KOPT-K1 (cell line): ENCODE results near the gene ADAM19.

Source experiments
- H3K27ac ChIP-seq: fragments of 200-600 bp; sonication (generic); 2 replicates; pipeline ENCODE4 v1.5.1; 2016; ENCODE audit warnings: antibody characterized with exemption, mild to moderate bottlenecking, low read depth, low read length; ENCODE audit not compliant: poor library complexity, severe bottlenecking
- H3K36me3 ChIP-seq: fragments of 200-600 bp; sonication (generic); 2 replicates; pipeline ENCODE4 v1.5.1; 2017; ENCODE audit warnings: antibody characterized with exemption, mild to moderate bottlenecking, low read length, moderate library complexity; ENCODE audit not compliant: insufficient read depth
- H3K9me3 ChIP-seq: fragments of 200-600 bp; sonication (generic); 2 replicates; pipeline ENCODE4 v1.5.1; 2017; ENCODE audit warnings: antibody characterized with exemption, low read length, mild to moderate bottlenecking; ENCODE audit not compliant: insufficient read depth, poor library complexity, severe bottlenecking

Gene ADAM19

GRCh38 chr5:157558681-157559080, 16.9 kb downstream of the ADAM19 start:
- H3K9me3 ChIP-seq: no peaks in the 10 kb centered on the region
- peaks cover 85% of the 10 kb centered on the region for H3K36me3 ChIP-seq
- no peak overlapping the region for H3K27ac ChIP-seq

- Histone ChIP-seq H3K36me3 (peaks cover 79% of the 10 kb centered on the region), H3K27ac (no peak overlapping the region), H3K9me3 (no peaks in the 10 kb centered on the region)
Measured at GRCh38 chr5:157558041-157558595, 17.5 kb downstream of the ADAM19 start.

- H3K27ac ChIP-seq: no peak overlapping the region
- H3K9me3 ChIP-seq: no peaks in the 10 kb centered on the region
- peaks cover 77% of the 10 kb centered on the region for H3K36me3 ChIP-seq
Measured at GRCh38 chr5:157556615-157557418, 18.8 kb downstream of the ADAM19 start.

- H3K36me3 ChIP-seq: peaks cover 60% of the 10 kb centered on the region
- no peak overlapping the region for H3K27ac ChIP-seq
- H3K9me3 ChIP-seq: no peaks in the 10 kb centered on the region
Measured at GRCh38 chr5:157555037-157555640, 20.4 kb downstream of the ADAM19 start.

GRCh38 chr5:157554179-157555036, 21.2 kb downstream of the ADAM19 start:
- Histone ChIP-seq H3K27ac (no peak overlapping the region), H3K36me3 (peaks cover 56% of the 10 kb centered on the region), H3K9me3 (no peaks in the 10 kb centered on the region)

GRCh38 chr5:157552650-157553049, 22.9 kb downstream of the ADAM19 start:
- H3K9me3 ChIP-seq: no peaks in the 10 kb centered on the region
- peaks cover 39% of the 10 kb centered on the region for H3K36me3 ChIP-seq
- H3K27ac ChIP-seq: no peak overlapping the region

GRCh38 chr5:157550663-157551062, 24.9 kb downstream of the ADAM19 start:
- peaks cover 25% of the 10 kb centered on the region for H3K36me3 ChIP-seq
- H3K9me3 ChIP-seq: no peaks in the 10 kb centered on the region
- no peak overlapping the region for H3K27ac ChIP-seq

GRCh38 chr5:157549954-157550549, 25.5 kb downstream of the ADAM19 start:
- Histone ChIP-seq H3K27ac (peak overlapping the region; percentile 99), H3K36me3 (peaks cover 22% of the 10 kb centered on the region), H3K9me3 (no peaks in the 10 kb centered on the region)

GRCh38 chr5:157549283-157549629, 26.3 kb downstream of the ADAM19 start:
- peak overlapping the region; percentile 99 for H3K27ac ChIP-seq
- H3K9me3 ChIP-seq: no peaks in the 10 kb centered on the region
- peaks cover 15% of the 10 kb centered on the region for H3K36me3 ChIP-seq

GRCh38 chr5:157548513-157549282, 26.9 kb downstream of the ADAM19 start:
- H3K36me3 ChIP-seq: peaks cover 11% of the 10 kb centered on the region
- peak overlapping the region; percentile 99 for H3K27ac ChIP-seq
- no peaks in the 10 kb centered on the region for H3K9me3 ChIP-seq

- peaks cover 11% of the 10 kb centered on the region for H3K36me3 ChIP-seq
- H3K27ac ChIP-seq: peak overlapping the region; percentile 99
- no peaks in the 10 kb centered on the region for H3K9me3 ChIP-seq
Measured at GRCh38 chr5:157547941-157548512, 27.5 kb downstream of the ADAM19 start.

GRCh38 chr5:157546456-157547100, 29.0 kb downstream of the ADAM19 start:
- H3K36me3 ChIP-seq: no peaks in the 10 kb centered on the region

GRCh38 chr5:157545610-157546310, 29.8 kb downstream of the ADAM19 start:
- peak overlapping the region; percentile 99 for H3K27ac ChIP-seq
- no peaks in the 10 kb centered on the region for H3K36me3 ChIP-seq

More at GRCh38 chr5:157546456-157547100, 29.0 kb downstream of the ADAM19 start:
- Histone ChIP-seq H3K9me3 (no peaks in the 10 kb centered on the region), H3K27ac (peak overlapping the region; percentile 99)

More at GRCh38 chr5:157545610-157546310, 29.8 kb downstream of the ADAM19 start:
- no peaks in the 10 kb centered on the region for H3K9me3 ChIP-seq
